Activated CD8-positive, alpha-beta T cell treated with anti-CD3 and anti-CD28 coated beads for 36 hours (primary cell): ENCODE results near the gene ERBB2. TPM values are rescaled to one million over a fixed set of nuclear protein-coding genes. Genes with fewer than 3 reads are reported as not detected.

Experiments used
- ATAC-seq: fragments of 200-7000 bp; cut with Tn5 transposase; one replicate; pipeline ENCODE4 v1.10.0; 2021; ENCODE audit warnings: mild to moderate bottlenecking, moderate library complexity
- CTCF ChIA-PET: fragments of 350-600 bp; sonication (Branson Sonifier 250); formaldehyde crosslinking; loops from one replicate; lab custom pipeline; 2021; ENCODE audit warnings: antibody characterized with exemption; lab: Charles Lee
- POLR2A ChIA-PET: fragments of 350-600 bp; sonication (Branson Sonifier 250); formaldehyde crosslinking; loops from one replicate; lab custom pipeline; 2021; ENCODE audit warnings: antibody characterized with exemption; lab: Charles Lee
- DNase-seq: peaks from one replicate; pipeline ENCODE4 v3.0.0-alpha.2; 2020
- H3K27ac Mint-ChIP-seq: one replicate; pipeline ENCODE4 v1.8.0; 2021; ENCODE audit warnings: mild to moderate bottlenecking, mixed read lengths
- H3K27me3 Mint-ChIP-seq: one replicate; pipeline ENCODE4 v1.8.0; 2021; ENCODE audit warnings: mixed read lengths
- H3K36me3 Mint-ChIP-seq: one replicate; pipeline ENCODE4 v1.8.0; 2021; ENCODE audit warnings: low read depth, mixed read lengths
- H3K4me1 Mint-ChIP-seq: one replicate; pipeline ENCODE4 v1.8.0; 2021; ENCODE audit warnings: low read depth, mixed read lengths
- H3K4me3 Mint-ChIP-seq: one replicate; pipeline ENCODE4 v1.8.0; 2021; ENCODE audit warnings: mild to moderate bottlenecking, moderate library complexity, mixed read lengths
- H3K9me3 Mint-ChIP-seq: one replicate; pipeline ENCODE4 v1.8.0; 2021; ENCODE audit warnings: mixed read lengths
- intact Hi-C: fragments of 100-400 bp; cut with micrococcal nuclease; formaldehyde crosslinking; loops from one replicate; pipeline ENCODE4 v1.10.0; 2022
- total RNA-seq, 2 experiments: library from RNA; stranded (reverse); gene quantifications; one replicate each; pipeline ENCODE4 v1.2.3, GENCODE V29; 2021
- TF ChIP-seq, protein P1 (sequence below): fragments of 200-600 bp; IDR thresholded peaks from one replicate; pipeline ENCODE4 v1.8.0; 2022; ENCODE audit warnings: antibody characterized with exemption, mild to moderate bottlenecking

ERBB2 gene
- total RNA-seq, 2 experiments from 2014 or later: 5.2 TPM

DNA sequence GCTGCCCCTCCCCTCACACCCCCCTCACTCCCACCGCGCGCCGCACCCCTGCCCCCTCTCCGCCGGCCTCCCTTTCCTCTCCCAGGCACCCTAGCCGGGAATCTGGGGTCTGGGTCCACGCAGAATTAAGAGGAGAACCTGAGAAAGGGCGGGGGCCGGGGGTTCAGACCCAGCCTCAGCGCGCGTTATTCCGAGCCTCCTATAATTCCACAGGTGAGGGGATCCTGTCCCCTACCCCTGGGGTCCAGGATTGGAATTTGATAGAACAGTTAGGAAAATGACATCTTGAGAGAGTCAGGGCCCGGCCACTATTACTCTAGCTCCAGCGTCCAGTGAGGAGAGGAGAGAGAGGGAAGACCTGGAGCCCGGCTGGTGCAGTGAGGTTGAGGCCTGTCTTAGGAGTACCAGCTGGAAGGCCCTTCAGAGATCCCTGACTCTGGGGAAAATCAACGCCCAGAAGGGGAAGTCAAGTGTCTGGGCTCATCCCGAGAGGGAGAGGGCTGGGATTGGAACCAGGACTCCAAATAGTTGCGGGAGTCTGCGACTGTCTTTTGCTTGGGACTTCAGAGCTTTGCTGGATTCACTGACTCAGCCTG lies 55.2 kb downstream of the ERBB2 start:
- POLR2A ChIA-PET: interaction anchor here (0.6 to 5.3 kb wide), 22 partner anchors 9 to 378 kb away, joined by 3 to 43 read pairs (median 4); partner anchors contain the start of gene IKZF3
- TF ChIP-seq, protein P1, sequence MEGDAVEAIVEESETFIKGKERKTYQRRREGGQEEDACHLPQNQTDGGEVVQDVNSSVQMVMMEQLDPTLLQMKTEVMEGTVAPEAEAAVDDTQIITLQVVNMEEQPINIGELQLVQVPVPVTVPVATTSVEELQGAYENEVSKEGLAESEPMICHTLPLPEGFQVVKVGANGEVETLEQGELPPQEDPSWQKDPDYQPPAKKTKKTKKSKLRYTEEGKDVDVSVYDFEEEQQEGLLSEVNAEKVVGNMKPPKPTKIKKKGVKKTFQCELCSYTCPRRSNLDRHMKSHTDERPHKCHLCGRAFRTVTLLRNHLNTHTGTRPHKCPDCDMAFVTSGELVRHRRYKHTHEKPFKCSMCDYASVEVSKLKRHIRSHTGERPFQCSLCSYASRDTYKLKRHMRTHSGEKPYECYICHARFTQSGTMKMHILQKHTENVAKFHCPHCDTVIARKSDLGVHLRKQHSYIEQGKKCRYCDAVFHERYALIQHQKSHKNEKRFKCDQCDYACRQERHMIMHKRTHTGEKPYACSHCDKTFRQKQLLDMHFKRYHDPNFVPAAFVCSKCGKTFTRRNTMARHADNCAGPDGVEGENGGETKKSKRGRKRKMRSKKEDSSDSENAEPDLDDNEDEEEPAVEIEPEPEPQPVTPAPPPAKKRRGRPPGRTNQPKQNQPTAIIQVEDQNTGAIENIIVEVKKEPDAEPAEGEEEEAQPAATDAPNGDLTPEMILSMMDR: no peak
- intact Hi-C loops: loop anchor here (5.0 kb wide), 3 partner anchors 37 to 172 kb away; partner anchors contain the start of genes LRRC3C and ORMDL3
- CTCF ChIA-PET: interaction anchor here (0.7 to 7.0 kb wide), 17 partner anchors 12 to 226 kb away, joined by 3 to 75 read pairs (median 4); partner anchors contain the start of genes IKZF3, MIEN1 and PSMD3
- DNase-seq: peak; percentile 35
- Mint-ChIP-seq H3K4me1 (peaks cover 71% of the 10 kb centered on the region), H3K27me3 (no peaks in the 10 kb centered on the region), H3K9me3 (no peaks in the 10 kb centered on the region), H3K4me3 (peak overlapping the region; percentile 59), H3K27ac (peak overlapping the region; percentile 90), H3K36me3 (peaks cover 14% of the 10 kb centered on the region)
- ATAC-seq: no peak

DNA sequence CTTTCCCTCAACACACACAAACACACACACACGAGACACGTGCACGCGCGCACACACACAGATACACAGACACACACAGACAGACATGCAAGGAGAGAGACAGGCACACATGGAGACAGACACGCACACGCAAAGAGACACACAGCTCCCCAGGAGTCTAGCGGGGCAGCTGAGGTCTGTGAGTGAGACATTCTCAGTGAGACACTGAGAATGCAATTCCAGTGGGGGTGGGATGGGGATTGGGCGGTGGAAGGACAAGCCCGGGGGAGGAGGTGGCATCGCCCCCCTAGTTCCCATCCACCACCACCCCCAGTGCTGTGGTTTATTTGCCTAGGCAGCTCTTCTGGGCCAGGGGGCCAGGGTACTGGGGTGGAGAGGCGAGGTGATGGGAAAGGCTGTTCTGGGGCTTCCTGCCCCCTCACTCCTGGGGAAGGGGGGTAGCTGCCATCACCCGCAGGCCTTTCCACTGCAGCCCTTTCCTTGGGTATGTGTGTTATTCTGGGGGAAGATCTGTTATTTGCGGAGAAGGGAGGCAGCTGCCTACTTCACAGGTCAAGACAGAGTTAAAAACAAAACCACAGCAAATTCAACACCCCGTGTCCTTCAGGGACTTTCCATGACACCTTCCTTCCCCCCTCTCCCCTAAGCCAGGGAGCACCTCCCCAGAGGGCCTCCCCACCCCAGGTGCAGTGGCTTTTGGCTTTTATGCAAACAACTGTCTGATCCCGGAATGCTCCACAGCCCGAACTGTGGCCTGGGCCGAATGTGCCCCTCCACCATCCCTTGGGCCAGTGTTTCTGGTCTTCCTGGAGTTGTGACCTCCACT lies 55.9 kb downstream of the ERBB2 start:
- intact Hi-C loops: loop anchor here (5.0 kb wide), 2 partner anchors 37 to 172 kb away; partner anchors contain the start of genes LRRC3C and ORMDL3
- H3K27ac Mint-ChIP-seq: peak overlapping the region; percentile 90
- no peaks in the 10 kb centered on the region for H3K9me3 Mint-ChIP-seq
- ChIA-PET POLR2A (interaction anchor here (0.6 to 5.3 kb wide), 20 partner anchors 10 to 343 kb away, joined by 3 to 43 read pairs (median 4); partner anchors contain the start of genes IKZF3 and MIEN1), CTCF (interaction anchor here (0.9 to 7.0 kb wide), 15 partner anchors 11 to 225 kb away, joined by 3 to 75 read pairs (median 4); partner anchors contain the start of genes IKZF3, MIEN1 and PSMD3)
- TF ChIP-seq, protein P1: no peak
- peak overlapping the region; percentile 59 for H3K4me3 Mint-ChIP-seq
- DNase-seq (peak; percentile 75), ATAC-seq (peak; percentile 5)
- H3K36me3 Mint-ChIP-seq: peaks cover 17% of the 10 kb centered on the region
- no peaks in the 10 kb centered on the region for H3K27me3 Mint-ChIP-seq
- peaks cover 74% of the 10 kb centered on the region for H3K4me1 Mint-ChIP-seq

DNA sequence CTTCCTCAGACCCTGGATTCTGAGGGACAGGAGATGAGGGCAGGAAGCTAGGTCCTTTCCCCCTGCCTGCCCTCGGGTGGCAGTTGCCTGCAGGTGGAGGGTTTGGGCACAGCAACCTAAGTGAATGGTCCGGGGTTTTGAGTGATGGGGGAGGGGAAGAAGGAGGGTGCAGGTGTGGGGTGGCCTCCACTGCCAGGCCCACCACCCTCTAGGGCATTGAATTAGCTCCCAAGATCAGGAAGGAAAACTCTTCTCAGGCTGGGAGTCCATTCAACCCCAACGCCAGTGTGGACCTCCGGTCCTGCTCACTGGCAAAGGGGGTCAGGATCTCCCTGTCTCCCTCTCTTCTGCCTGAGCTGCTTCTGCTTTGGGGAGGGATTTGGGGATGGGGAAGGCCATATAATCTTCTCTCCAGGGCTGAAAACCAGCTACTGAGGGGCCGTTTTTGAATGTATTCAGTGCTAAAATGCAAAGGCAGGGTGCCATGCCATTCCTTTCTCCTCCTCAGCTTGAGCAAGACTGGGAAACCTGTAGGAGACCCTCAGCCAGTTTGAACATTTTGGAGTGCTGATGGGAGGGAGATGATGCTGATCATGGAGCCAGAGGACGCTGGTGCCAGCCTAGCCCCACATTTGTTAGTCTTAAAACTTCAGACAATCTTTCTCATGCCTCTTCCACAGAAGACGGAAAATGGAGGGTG lies 56.7 kb downstream of the ERBB2 start:
- Mint-ChIP-seq H3K4me1 (peaks cover 79% of the 10 kb centered on the region), H3K27ac (peak overlapping the region; percentile 90), H3K36me3 (peaks cover 22% of the 10 kb centered on the region), H3K9me3 (no peaks in the 10 kb centered on the region), H3K27me3 (no peaks in the 10 kb centered on the region), H3K4me3 (peak overlapping the region; percentile 59)
- intact Hi-C loops: loop anchor here (5.0 kb wide), 2 partner anchors 36 to 171 kb away; partner anchors contain the start of genes LRRC3C and ORMDL3
- TF ChIP-seq, protein P1: no peak
- DNase-seq (peak; percentile 11), ATAC-seq (no peak)
- ChIA-PET CTCF (interaction anchor here (0.9 to 7.0 kb wide), 10 partner anchors 10 to 224 kb away, joined by 3 to 75 read pairs (median 7); partner anchors contain the start of genes IKZF3, MIEN1 and PSMD3), POLR2A (interaction anchor here (0.6 to 5.3 kb wide), 16 partner anchors 9 to 170 kb away, joined by 3 to 43 read pairs (median 6); partner anchors contain the start of genes IKZF3 and MIEN1)

DNA sequence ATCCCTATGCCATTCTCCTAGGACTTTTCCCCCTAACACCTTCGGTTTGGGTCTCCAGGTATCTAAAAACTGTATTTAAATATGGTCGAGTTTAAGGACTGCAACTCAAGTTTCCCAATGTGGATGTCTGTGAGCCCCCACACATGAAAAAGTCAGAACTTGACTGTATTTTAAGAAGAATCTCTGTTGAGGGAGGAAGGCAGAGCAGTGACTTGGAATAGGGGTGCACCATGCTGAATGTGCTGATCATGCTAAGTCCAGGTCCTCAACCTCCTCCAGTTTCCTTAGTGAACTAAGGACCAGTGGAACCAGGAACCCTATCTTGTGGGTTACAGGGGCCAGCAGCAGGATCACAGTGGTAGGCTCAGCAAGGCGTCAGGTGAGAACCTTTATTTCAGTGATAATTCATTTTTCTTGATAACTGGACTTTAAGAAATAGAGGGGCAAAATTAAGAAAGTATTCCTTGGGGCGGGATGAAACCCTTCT lies 57.4 kb downstream of the ERBB2 start:
- no peaks in the 10 kb centered on the region for H3K9me3 Mint-ChIP-seq
- H3K27ac Mint-ChIP-seq: peak overlapping the region; percentile 88
- ChIA-PET CTCF (interaction anchor here (1.0 to 5.0 kb wide), 4 partner anchors 29 to 136 kb away, joined by 3 to 75 read pairs (median 9); partner anchors contain the start of gene IKZF3), POLR2A (interaction anchor here (1.6 to 5.3 kb wide), 8 partner anchors 13 to 105 kb away, joined by 4 to 43 read pairs (median 21); partner anchors contain the start of gene IKZF3)
- intact Hi-C loops: loop anchor here (5.0 kb wide), 2 partner anchors 35 to 170 kb away; partner anchors contain the start of genes LRRC3C and ORMDL3
- peaks cover 27% of the 10 kb centered on the region for H3K36me3 Mint-ChIP-seq
- TF ChIP-seq, protein P1: no peak
- no peak overlapping the region for H3K4me3 Mint-ChIP-seq
- no peaks in the 10 kb centered on the region for H3K27me3 Mint-ChIP-seq
- H3K4me1 Mint-ChIP-seq: peaks cover 79% of the 10 kb centered on the region
- ATAC-seq: no peak
- DNase-seq: peak; percentile 3
